Suprapubic skin (tissue), 4 donors: ENCODE measurements around the gene PANK4.

Experiments used
- CTCF ChIP-seq, 2 donors: fragments of 200-600 bp in 1 of 2; fragments of 450-650 bp in 1 of 2; sonication (generic) in 1 of 2; IDR thresholded peaks; one replicate each; pipeline ENCODE4 v1.5.1; 2016 to 2019; ENCODE audit warnings: antibody characterized with exemption in 2 of 2, mild to moderate bottlenecking in 1 of 2, moderate library complexity in 1 of 2
- POLR2A ChIP-seq, 2 donors: fragments of 450-650 bp; IDR thresholded peaks; one replicate each; pipeline ENCODE4 v1.6.1; 2017; ENCODE audit warnings: antibody characterized with exemption in 2 of 2, mild to moderate bottlenecking in 2 of 2, moderate library complexity in 2 of 2
- POLR2AphosphoS5 ChIP-seq, 3 donors: sonication (generic); formaldehyde crosslinking; IDR thresholded peaks; one replicate each; pipeline ENCODE4 v1.6.1; 2017; ENCODE audit warnings: antibody characterized with exemption in 3 of 3

GRCh38 chr1:2508180-2508579, 18.2 kb downstream of the PANK4 start:
- TF ChIP-seq CTCF (IDR thresholded peaks at IDR 0.05) (no peak), POLR2A (IDR thresholded peaks at IDR 0.05) (no peak), POLR2AphosphoS5 (IDR thresholded peaks at IDR 0.05) (no peak)
